Sigmoid colon (tissue), 7 donors: ENCODE data around the gene HPGDS. TPM values are rescaled to one million over a fixed set of nuclear protein-coding genes. Genes with fewer than 3 reads are reported as not detected.

Experiments
- DNase-seq: peaks from one replicate; pipeline ENCODE4 v3.0.0-alpha.2; 2019
- H3K27ac ChIP-seq, 4 donors: fragments of 200-600 bp; sonication (generic); one replicate each; pipeline ENCODE4 v1.5.1; 2016 to 2019; ENCODE audit warnings: mild to moderate bottlenecking in 1 of 4
- H3K27me3 ChIP-seq, 3 donors: fragments of 200-600 bp; sonication (generic); one replicate each; pipeline ENCODE4 v1.5.1; 2019; ENCODE audit warnings: mild to moderate bottlenecking in 1 of 3
- H3K36me3 ChIP-seq, 4 donors: fragments of 200-600 bp; sonication (generic); one replicate each; pipeline ENCODE4 v1.5.1; 2016 to 2019
- H3K4me1 ChIP-seq, 4 donors: fragments of 200-600 bp; sonication (generic); one replicate each; pipeline ENCODE4 v1.5.1; 2017 to 2019
- H3K4me3 ChIP-seq, 4 donors: fragments of 200-600 bp; sonication (generic); one replicate each; pipeline ENCODE4 v1.5.1; 2017 to 2019; ENCODE audit warnings: mild to moderate bottlenecking in 2 of 4, moderate library complexity in 1 of 4
- H3K9me3 ChIP-seq, 4 donors: fragments of 200-600 bp in 3 of 4; sonication (generic) in 3 of 4; one replicate each; pipeline versions ENCODE4 v1.5.1 to v1.6.1; 2013 to 2019
- EP300 ChIP-seq, 4 donors: sonication (generic); formaldehyde crosslinking; IDR thresholded peaks; one replicate each; pipeline ENCODE4 v1.6.1; 2017; ENCODE audit warnings: antibody characterized with exemption in 4 of 4
- POLR2A ChIP-seq, 2 donors: fragments of 450-650 bp; IDR thresholded peaks; one replicate each; pipeline ENCODE4 v1.6.1; 2016; ENCODE audit warnings: antibody characterized with exemption in 2 of 2, mild to moderate bottlenecking in 2 of 2, moderate library complexity in 2 of 2
- POLR2AphosphoS5 ChIP-seq, 4 donors: sonication (generic); formaldehyde crosslinking; IDR thresholded peaks; one replicate each; pipeline ENCODE4 v1.6.1; 2017; ENCODE audit warnings: antibody characterized with exemption in 4 of 4
- WGBS, 2 donors: extraction: QIAGEN DNeasy Blood & Tissue Kit; methylation state at CpG; one replicate each; pipeline ENCODE4 v1.1.7; 2013; 5-methylcytosine and 5-hydroxymethylcytosine counted together
- intact Hi-C: fragments of 100-400 bp; cut with DNase I; formaldehyde crosslinking; loops from one replicate; pipeline ENCODE4 v1.15.1; 2023
- polyA plus RNA-seq, 3 donors: library from polyadenylated mRNA; stranded (reverse); fragments of 200-250 nt; gene quantifications; one replicate each; pipeline ENCODE4 v1.2.3, GENCODE V29; 2013
- total RNA-seq, 4 donors: library from RNA; depleted of rRNA; stranded (reverse); fragments of >200 nt; gene quantifications; one replicate each; pipeline ENCODE4 v1.1.0, GENCODE V29; 2016
- TF ChIP-seq, protein P1 (sequence below), 4 experiments: fragments of 450-650 bp in 3 of 4; fragments of 200-600 bp in 1 of 4; IDR thresholded peaks; one replicate each; pipeline ENCODE4 v1.5.1; 2016 to 2019; ENCODE audit warnings: antibody characterized with exemption in 4 of 4, mild to moderate bottlenecking in 3 of 4, moderate library complexity in 2 of 4
- donor health status: healthy with polysubstance abuse.
- donor health status: Bipolar disorder and iron deficiency.
- donor health status: healthy.

HPGDS gene
- total and polyA plus RNA-seq, 7 donors: 0.54 to 3.7 (median 2.1) TPM

- H3K9me3 ChIP-seq: no peaks in the 10 kb centered on the region
- DNase-seq: no peak
- TF ChIP-seq POLR2AphosphoS5 (IDR thresholded peaks at IDR 0.05) (no peak), EP300 (IDR thresholded peaks at IDR 0.05) (no peak), POLR2A (IDR thresholded peaks at IDR 0.05) (no peak)
- TF ChIP-seq, protein P1, sequence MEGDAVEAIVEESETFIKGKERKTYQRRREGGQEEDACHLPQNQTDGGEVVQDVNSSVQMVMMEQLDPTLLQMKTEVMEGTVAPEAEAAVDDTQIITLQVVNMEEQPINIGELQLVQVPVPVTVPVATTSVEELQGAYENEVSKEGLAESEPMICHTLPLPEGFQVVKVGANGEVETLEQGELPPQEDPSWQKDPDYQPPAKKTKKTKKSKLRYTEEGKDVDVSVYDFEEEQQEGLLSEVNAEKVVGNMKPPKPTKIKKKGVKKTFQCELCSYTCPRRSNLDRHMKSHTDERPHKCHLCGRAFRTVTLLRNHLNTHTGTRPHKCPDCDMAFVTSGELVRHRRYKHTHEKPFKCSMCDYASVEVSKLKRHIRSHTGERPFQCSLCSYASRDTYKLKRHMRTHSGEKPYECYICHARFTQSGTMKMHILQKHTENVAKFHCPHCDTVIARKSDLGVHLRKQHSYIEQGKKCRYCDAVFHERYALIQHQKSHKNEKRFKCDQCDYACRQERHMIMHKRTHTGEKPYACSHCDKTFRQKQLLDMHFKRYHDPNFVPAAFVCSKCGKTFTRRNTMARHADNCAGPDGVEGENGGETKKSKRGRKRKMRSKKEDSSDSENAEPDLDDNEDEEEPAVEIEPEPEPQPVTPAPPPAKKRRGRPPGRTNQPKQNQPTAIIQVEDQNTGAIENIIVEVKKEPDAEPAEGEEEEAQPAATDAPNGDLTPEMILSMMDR (IDR thresholded peaks at IDR 0.05): no peak
- H3K27ac ChIP-seq: no peak overlapping the region
- intact Hi-C loops: no loop called here
- no peaks in the 10 kb centered on the region for H3K4me1 ChIP-seq
- no peak overlapping the region for H3K4me3 ChIP-seq
- H3K36me3 ChIP-seq: no peaks in the 10 kb centered on the region
- WGBS, 2 donors: 51 to 72% methylated on average over 4 of the region's 4 CpGs
- no peaks in the 10 kb centered on the region for H3K27me3 ChIP-seq
These were observed 29.8 kb upstream of the HPGDS start for GRCh38 chr4:94372228-94372978.

DNA sequence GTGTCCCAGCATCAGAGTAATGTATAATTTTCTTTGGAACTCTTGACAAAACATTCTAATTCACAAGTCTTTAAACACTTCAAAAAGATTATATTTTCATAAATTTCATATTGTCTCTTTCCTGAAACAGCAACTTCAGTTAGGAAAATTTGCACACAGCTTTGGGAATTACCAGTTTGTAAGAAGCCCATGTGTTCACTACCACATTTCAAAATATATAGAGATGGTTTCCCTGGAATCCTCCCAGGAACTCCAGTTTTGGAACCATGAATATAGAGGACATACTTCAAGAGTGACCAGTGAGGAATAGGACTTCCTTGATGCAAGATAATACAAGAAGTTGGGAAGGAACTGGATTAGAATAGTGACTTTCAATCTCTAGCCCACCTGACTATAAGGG lies 28.7 kb upstream of the HPGDS start:
- Histone ChIP-seq H3K9me3 (peaks cover 0 to 2% (median 0%) of the 10 kb centered on the region in 4 donors), H3K4me1 (no peaks in the 10 kb centered on the region), H3K27me3 (no peaks in the 10 kb centered on the region), H3K36me3 (no peaks in the 10 kb centered on the region), H3K27ac (no peak overlapping the region), H3K4me3 (no peak overlapping the region)
- TF ChIP-seq EP300 (IDR thresholded peaks at IDR 0.05): no peak
- no peak for TF ChIP-seq POLR2A (IDR thresholded peaks at IDR 0.05)
- TF ChIP-seq, protein P1 (IDR thresholded peaks at IDR 0.05): no peak
- TF ChIP-seq POLR2AphosphoS5 (IDR thresholded peaks at IDR 0.05): no peak
- no peak for DNase-seq
- intact Hi-C loops: no loop called here

DNA sequence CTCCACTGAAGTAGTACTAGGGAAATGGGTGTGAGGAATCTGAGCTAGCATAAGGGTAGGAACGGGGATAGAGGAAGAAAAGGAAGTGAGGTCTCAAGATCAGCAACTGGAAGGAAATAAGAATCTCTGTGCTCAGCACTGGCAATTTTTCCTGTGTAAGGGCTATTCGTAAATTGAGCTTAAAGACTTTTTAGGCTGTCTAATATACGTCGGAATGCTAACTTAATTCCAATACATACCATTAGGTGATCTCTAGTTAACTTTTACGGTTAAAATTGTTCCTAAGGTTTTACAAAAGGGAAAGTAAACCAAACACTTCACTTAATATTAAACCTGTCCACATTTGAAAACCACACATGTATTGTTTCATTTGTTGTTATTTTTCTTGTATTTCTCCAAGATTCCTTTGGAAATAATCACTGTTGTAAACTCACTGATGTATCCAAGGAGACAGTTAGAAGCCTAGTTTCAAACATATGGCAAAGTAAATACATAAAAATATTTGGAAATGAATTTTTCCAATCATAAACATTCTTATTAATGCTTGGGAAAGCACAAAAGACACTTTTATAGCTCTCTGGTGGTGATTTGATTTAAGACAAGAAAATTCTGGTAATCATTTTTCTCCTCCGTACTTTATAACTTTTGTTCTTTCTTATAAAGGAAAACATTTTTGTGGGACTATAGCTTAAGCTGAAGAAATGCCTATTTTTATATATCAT lies 28.1 kb upstream of the HPGDS start:
- Histone ChIP-seq H3K27me3 (no peaks in the 10 kb centered on the region), H3K27ac (no peak overlapping the region), H3K9me3 (peaks cover 0 to 2% (median 0%) of the 10 kb centered on the region in 4 donors), H3K4me1 (no peaks in the 10 kb centered on the region), H3K4me3 (no peak overlapping the region), H3K36me3 (no peaks in the 10 kb centered on the region)
- no peak for DNase-seq
- intact Hi-C loops: no loop called here
- WGBS, 2 donors: 83 to 90% methylated on average over 6 of the region's 6 CpGs
- TF ChIP-seq, protein P1 (IDR thresholded peaks at IDR 0.05): no peak
- TF ChIP-seq POLR2A (IDR thresholded peaks at IDR 0.05): no peak
- TF ChIP-seq EP300 (IDR thresholded peaks at IDR 0.05): no peak
- no peak for TF ChIP-seq POLR2AphosphoS5 (IDR thresholded peaks at IDR 0.05)

GRCh38 chr4:94369046-94369445 lies 26.4 kb upstream of the HPGDS start:
- peaks cover 0 to 2% (median 0%) of the 10 kb centered on the region in 4 donors for H3K9me3 ChIP-seq
- H3K4me1 ChIP-seq: no peaks in the 10 kb centered on the region
- no peaks in the 10 kb centered on the region for H3K27me3 ChIP-seq
- intact Hi-C loops: no loop called here
- WGBS, 2 donors: 93 to 95% methylated on average over 2 of the region's 2 CpGs
- DNase-seq: no peak
- TF ChIP-seq, protein P1 (IDR thresholded peaks at IDR 0.05): no peak
- TF ChIP-seq EP300 (IDR thresholded peaks at IDR 0.05): no peak
- no peak for TF ChIP-seq POLR2A (IDR thresholded peaks at IDR 0.05)
- no peak for TF ChIP-seq POLR2AphosphoS5 (IDR thresholded peaks at IDR 0.05)
- H3K4me3 ChIP-seq: no peak overlapping the region
- H3K36me3 ChIP-seq: no peaks in the 10 kb centered on the region
- H3K27ac ChIP-seq: no peak overlapping the region
